HG03108 (cell line): ENCODE results near the gene RNASEH2C.
A peak's percentile ranks its signal among the peaks of the same experiment; 100 is the strongest.
"Not testable (repeated sequence)": the region's sequence is repeated elsewhere in the genome, so short reads cannot be mapped to it uniquely, and the experiment has no call there.

ENCODE experiments used
- ATAC-seq: cut with Tn5 transposase; IDR thresholded peaks from one replicate; pipeline ENCODE4 v1.9.1; 2021; ENCODE audit warnings: moderate library complexity; ENCODE audit not compliant: unreplicated experiment

RNASEH2C gene

DNA sequence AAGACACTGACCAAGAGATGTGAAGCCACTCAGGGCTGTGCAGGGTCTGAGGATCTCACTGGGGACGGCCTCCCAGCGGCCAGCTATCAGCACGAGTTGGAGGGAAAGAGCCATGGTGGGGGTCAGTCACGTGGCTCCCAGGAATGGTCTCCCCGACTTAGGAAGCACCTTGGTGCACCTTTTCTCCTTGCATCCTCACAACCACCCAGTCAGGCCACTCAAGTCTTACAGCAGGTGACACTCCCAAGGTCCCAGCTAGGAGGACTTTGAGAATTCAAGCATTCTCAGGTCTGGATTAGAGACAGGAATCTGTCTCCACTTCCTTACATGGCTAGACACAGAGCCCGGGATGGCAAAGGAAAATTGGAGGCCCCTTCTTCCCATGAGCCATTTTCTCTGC is 2.7 kb downstream of the RNASEH2C start:
- no peak for ATAC-seq

DNA sequence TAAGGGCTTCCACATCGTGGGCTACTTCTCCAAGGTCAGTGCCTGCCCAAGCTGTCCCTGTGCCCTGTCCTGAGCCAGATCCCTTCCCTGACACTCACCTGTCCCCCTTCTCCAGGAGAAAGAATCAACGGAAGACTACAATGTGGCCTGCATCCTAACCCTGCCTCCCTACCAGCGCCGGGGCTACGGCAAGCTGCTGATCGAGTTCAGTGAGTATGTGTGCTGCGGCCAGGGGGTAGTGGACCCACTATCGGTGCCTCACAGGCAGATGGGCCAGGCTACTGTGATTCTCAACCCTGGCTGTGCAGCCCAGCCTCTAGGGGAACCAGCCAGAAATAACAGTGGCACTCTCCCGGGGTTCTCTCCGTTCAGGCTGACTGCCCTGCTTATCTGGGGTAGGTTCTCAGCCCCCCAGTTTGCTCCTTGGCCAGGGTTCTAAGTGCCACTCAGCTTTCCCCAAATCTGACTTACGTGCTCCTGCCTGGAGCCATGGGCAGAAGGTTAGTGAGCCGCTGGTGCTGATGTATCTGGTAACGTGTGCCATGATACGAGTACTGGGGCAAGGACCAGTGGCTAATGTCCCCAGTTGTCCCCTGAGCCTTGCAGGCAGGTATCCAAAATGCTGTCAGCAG is 3.7 kb downstream of the RNASEH2C start:
- ATAC-seq, result no peak

DNA sequence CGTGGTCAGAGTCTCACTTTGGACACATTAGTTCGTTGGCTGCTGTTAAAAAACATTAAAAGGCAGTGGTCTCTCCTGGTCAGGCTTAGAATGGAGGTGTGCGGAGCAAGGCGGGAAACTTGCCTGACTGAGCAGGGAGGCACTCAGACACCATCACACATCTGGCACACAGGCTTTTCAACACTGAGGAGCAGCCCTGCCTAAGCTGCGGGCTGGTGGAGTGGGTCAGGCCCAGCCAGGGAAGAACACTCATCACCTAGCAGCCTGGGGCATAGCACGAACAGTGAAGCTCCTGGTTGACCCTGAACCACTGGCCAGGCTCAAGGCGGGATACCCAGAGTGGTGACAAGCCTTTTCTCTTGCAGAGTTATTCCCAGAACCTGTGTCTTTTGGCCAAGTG is 4.3 kb downstream of the RNASEH2C start:
- no peak for ATAC-seq

DNA sequence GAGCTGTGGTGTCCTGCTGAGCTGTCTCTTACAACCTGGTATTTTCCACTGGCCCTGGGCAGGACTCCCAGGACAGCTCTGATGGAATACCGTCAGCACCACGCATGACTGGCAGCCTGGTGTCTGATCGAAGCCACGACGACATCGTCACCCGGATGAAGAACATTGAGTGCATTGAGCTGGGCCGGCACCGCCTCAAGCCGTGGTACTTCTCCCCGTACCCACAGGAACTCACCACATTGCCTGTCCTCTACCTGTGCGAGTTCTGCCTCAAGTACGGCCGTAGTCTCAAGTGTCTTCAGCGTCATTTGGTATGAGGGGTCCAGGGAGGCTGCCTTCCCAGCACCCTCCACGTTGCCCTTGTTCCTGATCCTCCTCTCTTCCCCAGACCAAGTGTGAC is 6.2 kb downstream of the RNASEH2C start:
- ATAC-seq, result no peak

DNA sequence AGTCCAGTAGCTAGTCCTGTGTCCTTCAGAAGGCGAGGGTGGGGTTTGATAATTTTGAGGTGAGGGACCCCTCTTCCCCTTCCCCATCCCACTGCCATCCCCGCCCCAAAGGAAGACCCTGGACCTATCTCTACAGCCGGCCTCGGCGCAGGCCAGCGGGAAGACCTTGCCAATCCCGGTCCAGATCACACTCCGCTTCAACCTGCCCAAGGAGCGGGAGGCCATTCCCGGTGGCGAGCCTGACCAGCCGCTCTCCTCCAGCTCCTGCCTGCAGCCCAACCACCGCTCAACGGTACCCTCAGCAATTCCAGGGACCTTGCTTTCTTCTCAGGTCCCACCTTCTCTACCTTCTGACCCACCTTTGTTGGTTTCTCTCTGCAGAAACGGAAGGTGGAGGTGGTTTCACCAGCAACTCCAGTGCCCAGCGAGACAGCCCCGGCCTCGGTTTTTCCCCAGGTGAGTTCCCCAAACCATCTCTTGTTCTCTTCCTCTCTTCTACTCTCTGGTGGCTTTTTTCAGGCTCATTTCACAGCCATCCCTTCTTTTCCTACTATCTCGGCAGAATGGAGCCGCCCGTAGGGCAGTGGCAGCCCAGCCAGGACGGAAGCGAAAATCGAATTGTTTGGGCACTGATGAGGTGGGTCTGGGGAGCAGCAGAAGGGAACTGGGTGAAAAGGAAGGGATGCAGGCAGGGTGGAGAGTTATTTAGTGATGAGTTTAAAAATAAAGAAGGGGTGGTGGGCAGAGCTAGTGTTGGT is 7.2 kb downstream of the RNASEH2C start:
- no peak for ATAC-seq

DNA sequence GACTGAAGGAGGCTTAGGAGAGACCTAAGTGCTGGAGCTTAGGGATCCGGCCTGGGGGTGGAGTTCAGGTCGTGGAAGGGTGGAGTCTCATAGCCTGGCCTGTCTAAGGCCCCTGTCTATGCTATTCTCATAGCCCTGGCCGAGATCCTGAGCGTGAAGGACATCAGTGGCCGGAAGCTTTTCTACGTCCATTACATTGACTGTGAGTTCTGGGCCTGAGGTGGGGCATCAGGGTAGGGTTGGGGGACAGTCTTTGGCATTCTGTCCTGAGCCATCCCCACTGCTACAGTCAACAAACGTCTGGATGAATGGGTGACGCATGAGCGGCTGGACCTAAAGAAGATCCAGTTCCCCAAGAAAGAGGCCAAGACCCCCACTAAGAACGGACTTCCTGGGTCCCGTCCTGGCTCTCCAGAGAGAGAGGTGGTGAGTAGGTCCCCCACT is 7.9 kb downstream of the RNASEH2C start:
- no peak for ATAC-seq

DNA sequence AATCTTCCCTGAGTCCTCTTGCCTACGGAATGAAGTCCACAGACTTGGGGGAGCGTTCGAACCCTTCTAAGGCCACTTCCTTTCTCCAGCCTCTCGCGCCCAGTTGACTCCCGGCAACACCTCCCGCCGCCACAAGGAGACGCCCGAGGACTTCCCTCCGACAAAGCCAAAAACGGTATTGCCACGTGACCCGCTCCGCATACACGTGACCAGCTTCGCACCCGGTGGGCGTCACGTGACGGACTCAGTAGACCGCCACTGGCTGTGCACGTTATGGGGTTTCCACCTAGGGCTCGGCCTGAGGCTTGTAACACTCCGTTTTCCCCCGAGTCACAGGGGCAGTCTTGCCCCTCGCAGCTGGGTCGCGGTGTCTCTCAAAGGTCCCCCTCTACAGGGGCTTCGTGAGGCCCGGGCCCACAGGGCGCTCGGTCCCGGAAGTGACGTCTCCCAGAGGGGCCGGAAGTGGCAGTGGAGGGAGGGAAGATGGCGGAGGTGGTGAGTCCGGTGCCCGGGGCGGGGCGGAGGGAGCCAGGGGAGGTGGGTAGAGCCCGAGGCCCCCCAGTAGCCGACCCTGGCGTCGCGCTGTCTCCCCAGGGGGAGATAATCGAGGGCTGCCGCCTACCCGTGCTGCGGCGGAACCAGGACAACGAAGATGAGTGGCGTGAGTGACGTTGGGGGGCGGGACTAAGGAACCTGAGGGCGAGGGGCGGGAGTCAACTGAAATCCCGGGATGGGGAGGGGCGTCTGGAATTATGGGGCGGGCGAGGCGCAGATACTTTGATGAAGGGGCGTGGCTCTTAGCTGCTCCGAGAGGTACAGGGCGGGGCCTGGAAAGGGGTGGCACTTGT is 8.6 kb downstream of the RNASEH2C start, which contains the start of gene KAT5:
TSS of gene KAT5 (plus strand) at position 468 of the 848 bp plus-strand sequence. CDS start at position 484, 16 bp downstream.
- ATAC-seq, result peak; percentile 65

DNA sequence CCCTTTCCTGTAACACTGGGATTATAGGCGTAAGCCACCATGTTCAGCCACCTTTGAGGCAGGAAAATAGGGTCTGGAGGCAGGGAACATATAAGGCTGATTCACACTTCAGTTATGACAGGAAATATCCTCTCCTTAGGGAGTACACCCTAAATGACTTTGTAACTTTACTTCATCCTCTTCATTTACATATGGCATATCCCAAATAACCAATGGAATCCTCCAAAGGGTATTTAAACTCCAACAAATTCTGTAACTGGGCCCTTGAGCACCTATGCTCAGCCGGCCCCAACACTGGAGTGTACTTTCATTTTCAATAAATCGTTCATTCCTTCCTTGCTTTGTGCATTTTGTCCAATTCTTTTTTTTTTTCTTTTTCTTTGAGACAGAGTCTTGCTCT is 10.2 kb downstream of the RNASEH2C start:
- ATAC-seq, result no peak

DNA sequence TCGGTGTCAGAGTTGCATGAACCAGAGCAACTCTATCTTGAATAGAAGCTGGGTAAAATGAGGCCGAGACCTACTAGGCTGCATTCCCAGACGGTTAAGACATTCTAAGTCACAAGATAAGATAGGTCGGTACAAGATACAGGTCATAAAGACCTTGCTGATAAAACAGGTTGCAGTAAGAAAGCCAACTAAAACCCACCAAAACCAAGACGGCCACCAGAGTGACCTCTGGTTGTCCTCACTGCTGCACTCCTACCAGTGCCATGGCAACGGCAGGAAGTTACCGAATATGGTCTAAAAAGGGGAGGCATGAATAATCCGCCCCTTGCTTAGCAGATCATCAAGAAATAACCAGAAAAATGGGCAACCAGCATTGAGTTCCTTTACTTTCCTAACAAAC is 10.9 kb downstream of the RNASEH2C start:
- ATAC-seq, result no peak

DNA sequence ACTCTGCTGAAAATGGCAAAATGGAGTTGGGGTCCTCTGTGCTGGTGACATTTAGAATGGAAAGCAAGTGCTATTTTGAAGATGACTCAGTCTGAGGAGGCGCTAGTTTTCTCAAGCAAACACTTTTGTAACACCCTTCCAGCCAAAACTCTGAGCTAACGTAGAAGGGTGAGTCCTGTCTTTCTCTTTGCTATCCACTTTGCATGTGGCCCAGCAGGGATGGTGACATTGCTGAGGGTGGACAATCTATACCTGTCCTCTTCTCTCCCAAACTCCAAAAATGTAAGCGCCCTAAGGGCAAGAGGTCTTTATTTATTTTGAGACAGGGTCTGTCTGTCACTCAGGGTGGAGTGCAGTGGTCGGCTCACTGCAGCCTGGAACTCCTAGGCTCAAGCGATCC is 12.1 kb downstream of the RNASEH2C start:
- no peak for ATAC-seq

DNA sequence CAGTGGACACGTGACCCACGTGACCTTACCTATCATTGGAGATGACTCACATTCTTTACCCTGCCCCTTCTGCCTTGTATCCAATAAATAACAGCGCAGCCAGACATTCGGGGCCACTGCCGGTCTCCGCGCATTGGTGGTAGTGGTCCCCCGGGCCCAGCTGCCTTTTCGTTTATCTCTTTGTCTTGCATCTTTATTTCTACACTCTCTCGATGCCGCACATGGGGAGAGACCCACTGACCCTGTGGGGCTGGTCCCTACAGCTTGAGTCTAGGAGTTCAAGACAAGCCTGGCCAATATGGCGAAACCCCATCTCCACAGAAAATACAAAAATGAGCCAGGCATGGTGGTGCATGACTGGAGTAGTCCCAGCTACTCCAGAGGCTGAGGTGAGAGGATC is 13.6 kb downstream of the RNASEH2C start:
- ATAC-seq, result not testable (repeated sequence)

DNA sequence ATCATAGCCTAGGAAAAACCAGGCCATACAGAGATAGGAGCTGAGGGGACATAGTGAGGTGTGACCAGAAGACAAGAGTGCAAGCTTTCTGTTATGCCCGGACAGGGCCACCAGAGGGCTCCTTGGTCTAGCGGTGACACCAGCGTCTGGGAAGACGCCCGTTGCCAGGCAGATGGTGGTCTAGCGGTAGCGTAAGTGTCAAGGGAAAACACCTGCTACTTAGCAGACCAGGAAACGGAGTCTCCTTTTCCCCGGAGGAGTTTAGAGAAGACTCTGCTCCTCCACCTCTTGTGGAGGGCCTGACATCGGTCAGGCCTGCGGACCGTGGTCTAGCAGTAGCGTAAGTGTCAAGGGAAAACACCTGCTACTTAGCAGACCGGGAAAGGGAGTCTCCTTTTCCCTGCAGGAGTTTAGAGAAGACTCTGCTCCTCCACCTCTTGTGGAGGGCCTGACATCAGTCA is 14.3 kb downstream of the RNASEH2C start:
- ATAC-seq, result not testable (repeated sequence)

DNA sequence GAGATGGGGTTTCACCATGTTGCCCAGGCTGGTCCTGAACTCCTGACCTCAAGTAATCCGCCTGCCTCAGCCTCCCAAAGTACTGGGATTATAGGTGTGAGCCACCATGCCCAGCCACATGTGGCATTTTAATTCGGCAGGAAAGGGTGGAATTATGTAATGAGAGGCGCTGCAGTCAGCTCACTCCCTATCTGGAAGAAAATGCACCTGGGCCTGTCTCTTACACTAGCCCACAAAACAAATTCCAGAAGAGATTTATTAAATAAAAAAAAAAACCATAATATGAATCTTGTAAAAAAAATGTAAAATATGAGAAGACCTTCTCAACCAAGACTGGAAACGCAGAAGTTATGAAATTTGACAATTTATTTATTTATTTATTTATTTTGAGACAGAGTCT is 16.8 kb downstream of the RNASEH2C start:
- no peak for ATAC-seq

DNA sequence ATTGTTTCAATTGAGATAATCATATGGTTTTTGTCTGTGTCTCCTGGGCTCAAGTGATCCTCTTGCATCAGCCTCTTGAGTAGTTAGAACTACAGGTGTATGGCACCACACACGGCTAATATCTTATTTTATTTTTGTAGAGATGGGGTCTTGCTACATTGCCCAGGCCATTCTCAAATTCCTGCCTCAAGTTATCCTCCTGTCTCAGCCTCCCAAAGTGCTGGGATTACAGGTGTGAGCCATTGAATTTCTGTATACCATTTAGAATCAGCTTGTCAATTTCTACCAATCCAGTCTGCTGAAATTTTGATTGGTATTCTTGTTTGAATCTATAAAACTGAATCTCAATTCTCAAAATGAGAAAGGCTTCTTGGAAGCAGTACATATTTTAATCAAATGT is 18.9 kb downstream of the RNASEH2C start:
- no peak for ATAC-seq

DNA sequence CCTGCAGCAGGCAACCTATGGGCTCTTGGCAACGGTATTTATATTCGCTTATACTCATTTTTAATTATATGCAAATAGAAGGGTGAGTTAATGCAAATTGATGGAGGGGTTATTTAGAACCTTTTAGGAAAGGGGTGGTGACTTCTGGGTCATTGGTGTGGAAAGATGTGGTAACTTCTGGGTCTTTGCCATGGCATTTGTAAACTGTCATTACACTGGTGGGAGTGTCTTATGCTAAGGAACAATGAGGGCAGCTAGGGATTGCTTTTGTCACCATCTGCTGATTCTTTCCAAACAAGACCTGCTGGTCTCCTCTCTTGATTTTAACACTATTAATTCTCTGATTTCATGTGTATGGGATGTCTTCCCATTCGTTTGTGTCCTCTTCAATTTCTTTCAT is 20.2 kb downstream of the RNASEH2C start:
- no peak for ATAC-seq

DNA sequence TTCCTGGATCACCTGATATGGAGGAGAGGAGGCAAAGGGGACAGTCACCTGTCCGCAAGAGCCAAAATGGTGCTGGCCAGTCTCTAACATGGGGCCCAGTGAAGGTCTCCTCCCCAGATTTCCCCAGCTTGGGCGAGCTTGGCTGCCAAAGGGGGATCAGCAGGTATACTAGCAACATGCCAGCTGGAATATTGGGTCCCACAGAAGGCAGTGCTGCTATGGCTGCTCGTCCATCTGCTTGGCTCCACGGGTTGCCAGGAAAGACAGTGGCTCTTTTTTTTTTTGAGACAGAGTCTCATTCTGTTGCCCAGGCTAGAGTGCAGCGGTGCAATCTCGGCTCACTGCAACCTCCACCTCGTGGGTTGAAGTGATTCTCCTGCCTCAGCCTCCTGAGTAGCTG is 21.3 kb downstream of the RNASEH2C start:
- no peak for ATAC-seq

DNA sequence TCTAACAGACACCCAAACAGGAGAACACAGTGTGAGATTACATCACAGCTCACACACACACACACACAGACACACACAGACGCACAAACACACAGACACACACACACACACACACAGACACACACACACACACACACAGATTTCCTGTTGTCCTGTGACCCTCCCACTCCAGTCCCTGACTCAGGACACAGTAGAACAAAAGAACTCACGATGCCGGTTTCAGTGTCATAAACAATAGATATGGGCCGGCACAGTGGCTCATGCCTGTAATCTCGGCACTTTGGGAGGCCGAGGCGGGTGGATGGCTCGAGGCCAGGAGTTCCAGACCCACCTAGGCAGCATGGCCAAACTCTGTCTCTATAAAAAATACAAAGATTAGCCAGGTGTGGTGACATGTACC is 22.4 kb downstream of the RNASEH2C start:
- ATAC-seq, result no peak

DNA sequence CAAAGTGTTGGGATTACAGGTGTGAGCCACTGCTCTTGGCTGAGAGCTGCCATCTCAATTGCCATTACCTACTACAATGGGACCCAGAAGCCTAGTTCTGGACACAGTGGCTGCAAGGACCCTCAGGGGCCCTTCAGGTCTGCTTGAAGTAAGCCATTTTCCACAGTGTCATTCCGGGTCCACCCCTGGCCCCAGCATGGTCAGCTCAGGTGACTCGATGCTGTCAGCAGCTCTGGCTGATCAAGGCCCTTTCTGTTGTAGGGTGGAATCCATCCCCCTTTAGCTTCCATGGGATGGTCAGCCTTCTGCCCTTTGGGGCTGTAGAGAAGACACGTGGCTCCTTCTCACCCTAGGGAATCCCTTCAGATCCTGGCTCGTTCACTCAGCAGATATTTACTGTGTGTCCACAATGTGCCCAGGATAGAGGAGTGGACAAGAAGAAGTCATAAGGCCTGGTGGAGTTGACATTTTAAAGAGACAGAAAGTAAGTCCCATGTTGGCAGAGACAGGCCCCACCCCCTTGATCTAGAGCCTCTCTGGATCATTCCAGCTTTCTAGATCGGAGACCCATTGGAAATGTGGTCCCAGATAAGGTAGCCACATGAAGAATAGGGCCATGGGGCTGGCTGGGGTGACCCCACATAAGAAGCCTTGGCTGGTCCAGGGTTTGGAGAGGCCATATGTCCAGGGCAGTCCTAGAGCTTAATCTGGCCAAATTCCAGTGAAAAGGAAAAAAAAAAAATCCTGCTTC is 23.6 kb downstream of the RNASEH2C start:
- ATAC-seq, result no peak

DNA sequence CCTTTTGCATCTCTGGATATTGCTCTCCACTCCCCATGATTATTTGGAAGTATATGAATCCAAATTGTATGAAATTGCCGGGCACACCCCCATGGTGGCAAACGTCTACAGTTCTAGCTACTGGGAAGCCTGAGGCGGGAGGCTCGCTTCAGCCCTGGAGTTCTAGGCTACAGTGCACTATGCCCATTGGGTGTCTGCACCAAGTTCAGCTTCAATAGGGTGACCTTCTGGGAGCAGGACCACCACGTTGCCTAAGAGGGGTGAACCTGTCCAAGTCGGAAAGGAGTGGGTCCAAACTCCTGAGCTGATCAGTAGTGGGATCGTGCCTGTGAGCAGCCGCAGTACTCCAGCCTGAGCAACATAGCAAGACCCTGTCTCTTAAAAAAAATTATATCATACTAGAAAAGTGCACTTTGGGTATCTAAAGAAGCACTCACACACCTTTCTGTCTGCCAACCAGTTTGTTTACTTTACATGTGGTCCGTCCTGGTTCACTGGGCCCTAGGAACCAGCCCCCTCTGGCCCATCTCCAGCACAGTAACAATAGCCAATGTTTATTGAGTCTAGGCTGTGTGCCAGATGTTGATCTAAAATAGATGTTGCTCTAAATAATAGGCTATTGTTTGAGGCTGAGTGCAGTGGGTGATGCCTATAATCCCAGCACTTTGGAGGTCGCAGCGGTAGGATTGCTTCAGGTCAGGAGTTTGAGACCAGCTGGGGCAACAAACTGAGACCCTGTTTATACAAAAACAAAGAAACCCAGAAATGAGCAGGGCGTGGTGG is 24.9 kb downstream of the RNASEH2C start:
- ATAC-seq, result no peak

DNA sequence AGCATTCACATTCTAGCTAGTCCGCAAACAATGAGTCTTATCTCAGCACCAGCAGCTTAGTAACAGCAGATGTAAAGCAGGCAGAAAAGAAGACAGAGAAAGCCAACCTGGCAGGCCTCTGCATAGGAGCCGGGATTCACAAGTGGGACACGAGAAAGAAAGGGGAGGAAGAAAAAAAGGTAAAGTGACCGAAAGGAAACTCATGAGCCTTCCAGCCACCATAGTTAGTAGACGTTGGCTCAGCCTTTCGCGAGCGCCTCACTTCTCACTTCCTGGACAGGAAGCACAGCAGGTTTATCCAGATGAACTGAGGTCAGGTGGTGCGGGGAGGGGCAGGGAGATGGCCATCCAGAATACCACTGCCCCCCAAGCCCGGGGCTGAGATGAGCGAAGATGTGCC is 28.2 kb downstream of the RNASEH2C start:
- no peak for ATAC-seq
